Memory B cell (primary cell): ENCODE results near the gene PTPRO.

ENCODE experiments used
- ATAC-seq: fragments of 150-1000 bp; cut with Tn5 transposase; 2 replicates; pipeline ENCODE4 v1.10.0; 2021; ENCODE audit warnings: low read depth, mild to moderate bottlenecking, moderate library complexity
- DNase-seq, 2 donors: peaks; one replicate each; pipeline ENCODE4 v3.0.0; 2022; ENCODE audit warnings: low spot score in 2 of 2
- H3K27ac Mint-ChIP-seq: one replicate; pipeline ENCODE4 v1.8.0; 2022; ENCODE audit warnings: mild to moderate bottlenecking, moderate library complexity, mixed read lengths
- H3K27me3 Mint-ChIP-seq: one replicate; pipeline ENCODE4 v1.8.0; 2022; ENCODE audit warnings: mixed read lengths
- H3K36me3 Mint-ChIP-seq: one replicate; pipeline ENCODE4 v1.8.0; 2022; ENCODE audit warnings: mild to moderate bottlenecking, mixed read lengths
- H3K4me1 Mint-ChIP-seq: one replicate; pipeline ENCODE4 v1.8.0; 2022; ENCODE audit warnings: mixed read lengths
- H3K4me3 Mint-ChIP-seq: one replicate; pipeline ENCODE4 v1.8.0; 2022; ENCODE audit warnings: mild to moderate bottlenecking, moderate library complexity, mixed read lengths
- H3K9me3 Mint-ChIP-seq: one replicate; pipeline ENCODE4 v1.8.0; 2022; ENCODE audit warnings: mixed read lengths

PTPRO gene

DNA sequence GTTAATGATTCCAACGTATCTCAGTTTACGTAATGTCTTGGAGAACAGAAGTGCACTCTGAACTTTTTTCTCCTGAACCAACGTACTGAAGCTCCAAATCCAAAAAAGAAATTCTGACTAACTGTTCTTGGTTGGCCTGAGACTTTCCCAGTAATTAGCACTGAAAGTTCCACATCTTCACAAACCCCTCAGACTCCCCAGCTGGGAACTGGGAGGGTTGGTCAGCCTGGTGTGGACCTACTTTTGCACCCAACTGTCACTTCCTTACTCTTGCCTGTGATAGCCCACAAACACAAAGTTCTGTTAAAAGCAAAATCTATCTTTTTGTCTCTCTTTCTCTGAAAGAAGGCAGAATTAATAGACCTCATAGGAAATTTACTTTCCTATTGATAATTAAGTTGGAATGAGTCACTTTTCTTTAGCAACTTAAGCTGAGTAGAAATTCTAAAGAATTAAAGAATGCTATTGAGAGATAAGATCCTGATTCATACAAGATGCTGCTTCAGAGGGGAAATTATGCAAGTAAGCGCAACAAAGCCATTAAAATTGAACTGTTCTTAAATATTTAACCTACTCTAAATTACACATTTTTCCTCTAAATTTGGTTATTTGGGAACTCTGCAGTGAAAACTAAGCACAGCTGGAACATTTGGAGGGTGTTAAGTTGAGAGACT, 311.8 kb downstream of the PTPRO start:
- DNase-seq (no peak), ATAC-seq (no peak)
- H3K27me3 Mint-ChIP-seq: no peaks in the 10 kb centered on the region
- no peaks in the 10 kb centered on the region for H3K36me3 Mint-ChIP-seq
- no peak overlapping the region for H3K4me3 Mint-ChIP-seq
- peaks cover 3% of the 10 kb centered on the region for H3K4me1 Mint-ChIP-seq
- no peaks in the 10 kb centered on the region for H3K9me3 Mint-ChIP-seq
- H3K27ac Mint-ChIP-seq: no peak overlapping the region

GRCh38 chr12:15636060-15636890, 314.0 kb downstream of the PTPRO start:
- DNase-seq (no peak), ATAC-seq (no peak)
- H3K4me3 Mint-ChIP-seq: no peak overlapping the region
- H3K9me3 Mint-ChIP-seq: no peaks in the 10 kb centered on the region
- no peaks in the 10 kb centered on the region for H3K36me3 Mint-ChIP-seq
- peaks cover 2% of the 10 kb centered on the region for H3K4me1 Mint-ChIP-seq
- no peaks in the 10 kb centered on the region for H3K27me3 Mint-ChIP-seq
- no peak overlapping the region for H3K27ac Mint-ChIP-seq

DNA sequence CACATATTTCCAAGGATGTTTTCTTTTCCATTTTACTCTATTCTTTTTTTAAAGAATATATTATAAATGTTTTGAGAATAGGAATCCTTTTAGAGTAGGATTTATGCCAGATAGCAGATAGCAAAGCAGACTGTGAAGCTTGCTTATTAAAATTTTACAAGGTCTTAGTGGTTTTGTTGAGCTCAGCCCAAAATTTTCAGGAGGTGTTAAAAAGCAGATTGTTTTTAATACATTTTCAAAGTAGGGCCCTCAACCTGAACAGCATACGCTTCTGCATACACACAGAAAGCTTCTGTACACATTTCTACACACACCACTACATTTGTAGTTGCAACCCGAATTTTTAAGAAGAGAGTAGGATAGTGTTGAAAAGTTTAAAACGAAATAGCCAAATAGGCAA, 315.9 kb downstream of the PTPRO start:
- Mint-ChIP-seq H3K4me3 (no peak overlapping the region), H3K36me3 (no peaks in the 10 kb centered on the region), H3K27me3 (no peaks in the 10 kb centered on the region), H3K4me1 (no peaks in the 10 kb centered on the region), H3K27ac (no peak overlapping the region), H3K9me3 (no peaks in the 10 kb centered on the region)
- ATAC-seq: no peak
- DNase-seq: no peak

- DNase-seq: no peak
- Mint-ChIP-seq H3K9me3 (no peaks in the 10 kb centered on the region), H3K36me3 (no peaks in the 10 kb centered on the region), H3K4me1 (no peaks in the 10 kb centered on the region), H3K27me3 (no peaks in the 10 kb centered on the region), H3K27ac (no peak overlapping the region), H3K4me3 (no peak overlapping the region)
- no peak for ATAC-seq
These were observed 322.4 kb downstream of the PTPRO start for GRCh38 chr12:15644700-15645099.

DNA sequence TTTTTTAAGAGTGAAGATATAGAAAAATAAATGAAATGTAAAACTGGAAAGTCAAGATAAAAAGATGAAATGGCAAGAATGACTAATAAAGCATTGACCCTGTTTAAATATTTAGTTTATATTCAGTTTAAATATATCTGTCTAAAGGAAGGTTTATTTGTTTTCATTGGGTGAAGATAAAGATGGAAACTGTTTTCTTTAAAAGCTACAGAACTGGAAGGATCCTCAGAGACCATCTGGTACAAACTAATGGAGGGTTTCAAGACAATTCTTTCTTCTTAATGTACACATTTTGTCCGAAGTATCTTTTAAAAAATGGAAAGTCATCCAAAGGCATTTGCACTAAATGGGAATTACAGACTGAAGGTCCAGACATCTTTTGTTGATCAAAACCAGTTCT, 324.3 kb downstream of the PTPRO start:
- no peaks in the 10 kb centered on the region for H3K27me3 Mint-ChIP-seq
- no peak overlapping the region for H3K4me3 Mint-ChIP-seq
- no peak for DNase-seq
- no peaks in the 10 kb centered on the region for H3K4me1 Mint-ChIP-seq
- no peaks in the 10 kb centered on the region for H3K9me3 Mint-ChIP-seq
- no peak overlapping the region for H3K27ac Mint-ChIP-seq
- no peak for ATAC-seq
- no peaks in the 10 kb centered on the region for H3K36me3 Mint-ChIP-seq
